AG04449 (cell line): ENCODE data around the gene RASSF7.

Experiments
- CTCF ChIA-PET: fragments of 350-600 bp; formaldehyde crosslinking; extraction: SDS; loops from one replicate; lab custom pipeline; 2021; ENCODE audit warnings: antibody characterized with exemption; lab: Yijun Ruan, JAX
- POLR2A ChIA-PET: fragments of 400-600, 350-600 bp; formaldehyde crosslinking; extraction: SDS; loops from one replicate; lab custom pipeline; 2020; ENCODE audit warnings: antibody characterized with exemption, inconsistent platforms; lab: Yijun Ruan, JAX
- DNase-seq: peaks from one replicate; pipeline ENCODE4 v3.0.0-alpha.2; 2010; ENCODE audit warnings: low read depth, low spot score
- H3K4me3 ChIP-seq: 2 replicates; pipeline ENCODE4 v1.5.1; 2011; ENCODE audit warnings: low read depth, mild to moderate bottlenecking, control low read depth, low read length
- CTCF ChIP-seq: IDR thresholded peaks from one replicate; pipeline ENCODE4 v1.5.1; 2011; ENCODE audit warnings: mild to moderate bottlenecking, moderate library complexity, low read length, control low read depth, inconsistent platforms; ENCODE audit not compliant: insufficient read depth; ENCODE audit errors: missing control alignments

Gene RASSF7

GRCh38 chr11:596374-596773 is 35.6 kb downstream of the RASSF7 start:
- ChIA-PET CTCF (no interaction called here), POLR2A (no interaction called here)
- DNase-seq = no peak
- no peak overlapping the region for H3K4me3 ChIP-seq
- no peak for TF ChIP-seq CTCF

- ChIA-PET POLR2A (no interaction called here), CTCF (no interaction called here)
- H3K4me3 ChIP-seq = no peak overlapping the region
- peak; percentile 6 for TF ChIP-seq CTCF
- DNase-seq = no peak
These were observed 36.5 kb downstream of the RASSF7 start for GRCh38 chr11:597166-597725.

GRCh38 chr11:598005-598680 is 37.4 kb downstream of the RASSF7 start:
- H3K4me3 ChIP-seq = no peak overlapping the region
- no peak for TF ChIP-seq CTCF
- no peak for DNase-seq
- POLR2A ChIA-PET = no interaction called here
- CTCF ChIA-PET = no interaction called here

- no peak for DNase-seq
- CTCF ChIA-PET = no interaction called here
- POLR2A ChIA-PET = interaction anchor here (0.6 to 0.9 kb wide), 2 partner anchors 11 to 21 kb away, joined by 3 read pairs; no protein-coding TSS in a partner anchor
- TF ChIP-seq CTCF = no peak
- no peak overlapping the region for H3K4me3 ChIP-seq
These were observed 40.9 kb downstream of the RASSF7 start for GRCh38 chr11:601573-602245.

GRCh38 chr11:603154-603553 is 42.4 kb downstream of the RASSF7 start:
- no peak for TF ChIP-seq CTCF
- no peak for DNase-seq
- no peak overlapping the region for H3K4me3 ChIP-seq
- ChIA-PET CTCF (no interaction called here), POLR2A (no interaction called here)
